Measurements from ENCODE around the gene ZNF264.
"Not testable (repeated sequence)": the region's sequence is repeated elsewhere in the genome, so short reads cannot be mapped to it uniquely, and the experiment has no call there.

Gene ZNF264

GRCh38 chr19:57245959-57246358 lies 54.7 kb downstream of the ZNF264 start:
- no peak for DNase-seq (ENCODE audit: low spot score)

DNA sequence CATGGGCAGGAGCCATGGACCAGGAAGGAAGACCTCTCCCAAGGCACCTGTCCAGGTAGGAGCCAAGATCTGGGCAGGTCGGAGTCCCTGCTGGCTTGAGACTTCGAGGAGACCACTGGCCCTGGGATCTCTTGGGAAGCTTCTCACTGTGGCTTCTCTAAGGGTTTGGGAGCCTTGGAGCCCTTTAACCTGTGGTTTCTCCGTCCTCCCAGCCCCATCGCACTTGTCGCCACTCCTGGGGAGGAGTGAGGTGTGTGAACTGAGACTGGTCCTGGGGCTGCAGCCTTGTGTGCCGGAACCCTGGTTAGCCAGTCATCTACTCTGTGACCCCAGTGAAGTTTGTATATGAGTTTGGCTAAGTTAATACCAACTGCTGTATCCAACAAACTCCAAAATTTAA lies 57.3 kb downstream of the ZNF264 start:
- no peak for DNase-seq (ENCODE audit: low spot score)

- DNase-seq (ENCODE audit: low spot score) = no peak
Measured at GRCh38 chr19:57249329-57249728, 58.0 kb downstream of the ZNF264 start.

DNA sequence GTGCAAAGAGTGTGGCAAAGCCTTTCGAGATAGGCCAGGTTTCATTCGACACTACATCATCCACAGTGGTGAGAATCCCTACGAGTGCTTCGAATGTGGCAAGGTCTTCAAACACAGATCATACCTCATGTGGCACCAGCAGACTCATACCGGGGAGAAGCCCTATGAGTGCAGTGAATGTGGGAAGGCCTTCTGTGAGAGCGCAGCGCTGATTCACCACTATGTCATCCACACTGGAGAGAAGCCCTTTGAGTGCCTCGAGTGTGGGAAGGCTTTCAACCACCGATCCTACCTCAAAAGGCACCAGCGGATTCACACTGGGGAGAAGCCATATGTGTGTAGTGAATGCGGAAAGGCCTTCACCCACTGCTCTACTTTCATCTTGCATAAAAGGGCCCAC lies 62.5 kb downstream of the ZNF264 start:
- DNase-seq (ENCODE audit: low spot score) = not testable (repeated sequence)

DNA sequence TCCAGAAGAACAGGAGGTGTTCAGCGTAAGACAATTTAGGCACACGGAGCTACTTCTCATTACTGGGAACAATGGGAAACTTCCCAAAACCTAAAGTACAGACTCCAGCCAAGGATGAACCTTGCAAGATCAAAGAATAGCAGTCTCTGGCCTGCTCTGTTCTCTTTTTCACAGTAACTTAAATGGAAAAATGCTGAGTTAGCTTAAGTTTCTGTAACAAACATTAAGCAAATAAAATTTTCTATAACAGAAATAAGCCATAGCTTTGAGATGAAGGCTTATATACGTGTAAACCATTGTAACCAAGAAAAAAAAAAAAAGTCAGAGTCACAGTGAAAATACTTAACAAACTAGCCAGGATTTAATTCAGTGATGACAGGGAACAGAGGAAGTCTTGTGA lies 70.7 kb downstream of the ZNF264 start:
- DNase-seq (ENCODE audit: low spot score) = no peak

GRCh38 chr19:57263244-57263741 lies 72.0 kb downstream of the ZNF264 start:
- no peak for DNase-seq (ENCODE audit: low spot score)

GRCh38 chr19:57267291-57267690 lies 76.0 kb downstream of the ZNF264 start:
- DNase-seq (ENCODE audit: low spot score) = no peak

DNA sequence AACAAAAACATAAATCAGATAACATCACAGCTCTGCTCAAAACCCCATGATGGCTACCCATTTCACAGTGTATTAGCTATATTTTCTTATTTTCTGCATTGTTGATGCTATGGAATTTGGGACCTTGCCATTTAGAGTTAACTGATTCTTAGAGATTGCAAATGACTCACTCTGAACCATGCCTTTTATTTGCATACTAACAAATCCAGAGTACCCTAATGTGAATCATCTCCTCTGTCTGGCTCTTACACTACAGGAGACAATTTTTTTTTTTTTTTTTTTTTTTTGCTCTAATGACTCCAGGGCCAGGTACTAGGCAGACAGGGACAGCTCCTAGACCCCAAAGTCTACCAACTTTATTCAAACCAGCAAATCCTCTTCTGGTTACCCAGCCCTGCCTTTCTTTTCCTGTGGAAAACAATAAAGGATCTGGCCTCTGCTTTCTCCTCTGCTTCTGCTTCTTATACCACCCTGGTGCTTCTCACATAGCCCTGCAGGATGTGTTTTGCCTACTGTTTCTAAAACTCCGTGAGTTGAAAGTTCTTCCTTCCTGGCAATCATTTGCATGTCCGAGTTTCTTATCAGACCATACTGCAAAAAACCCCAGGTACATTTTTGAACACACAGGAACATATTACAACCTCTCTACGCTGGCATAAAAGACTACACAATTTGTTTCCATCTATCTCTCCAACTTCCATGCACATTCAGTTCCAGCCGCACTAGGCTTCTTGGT lies 78.4 kb downstream of the ZNF264 start:
- no peak for DNase-seq (ENCODE audit: low spot score)

- no peak for DNase-seq (ENCODE audit: low spot score)
Measured at GRCh38 chr19:57271280-57271679, 80.0 kb downstream of the ZNF264 start.

Data from HuH-7.5 (cell line).